NCI-H128 (cell line): ENCODE measurements around the gene STK39.

Source experiments
- DNase-seq: peaks from one replicate; lab custom pipeline; 2025; ENCODE audit not compliant: unreplicated experiment; lab: John Stamatoyannopoulos, UW

The STK39 gene

DNA sequence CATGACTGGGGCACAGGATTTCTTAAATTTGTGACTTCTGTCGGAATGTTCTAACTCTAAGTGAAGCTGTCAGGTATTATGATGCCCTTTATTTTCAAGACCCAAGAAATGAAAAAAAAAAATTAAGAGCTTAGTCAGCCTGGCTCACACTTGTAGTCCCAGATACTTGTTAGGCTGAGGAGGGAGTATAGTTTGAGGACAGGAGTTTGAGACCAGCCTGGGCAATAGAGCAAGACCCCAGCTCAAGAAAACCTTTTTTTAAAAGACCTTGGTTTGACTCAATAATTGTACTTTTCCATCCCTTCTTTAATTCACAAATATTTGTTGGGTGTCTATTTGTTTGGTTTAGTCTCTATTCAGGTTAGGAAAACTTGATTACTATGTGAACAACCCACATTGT is 310.0 kb downstream of the STK39 start:
- no peak for DNase-seq

DNA sequence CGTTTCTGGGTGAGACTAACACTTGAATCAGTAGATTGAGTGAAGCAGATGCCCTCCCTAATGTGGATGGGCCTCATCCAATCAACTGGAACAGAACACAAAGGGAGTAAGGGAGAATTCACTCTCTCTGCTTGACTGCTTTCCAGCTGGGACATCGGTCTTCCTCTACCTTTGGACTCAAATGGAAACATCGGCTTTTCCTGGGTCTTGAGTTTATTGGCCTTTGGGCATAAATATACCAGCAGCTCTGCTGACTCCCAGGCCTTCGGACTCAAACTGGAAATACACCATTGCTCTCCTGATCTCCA is 311.6 kb downstream of the STK39 start:
- DNase-seq, result no peak

DNA sequence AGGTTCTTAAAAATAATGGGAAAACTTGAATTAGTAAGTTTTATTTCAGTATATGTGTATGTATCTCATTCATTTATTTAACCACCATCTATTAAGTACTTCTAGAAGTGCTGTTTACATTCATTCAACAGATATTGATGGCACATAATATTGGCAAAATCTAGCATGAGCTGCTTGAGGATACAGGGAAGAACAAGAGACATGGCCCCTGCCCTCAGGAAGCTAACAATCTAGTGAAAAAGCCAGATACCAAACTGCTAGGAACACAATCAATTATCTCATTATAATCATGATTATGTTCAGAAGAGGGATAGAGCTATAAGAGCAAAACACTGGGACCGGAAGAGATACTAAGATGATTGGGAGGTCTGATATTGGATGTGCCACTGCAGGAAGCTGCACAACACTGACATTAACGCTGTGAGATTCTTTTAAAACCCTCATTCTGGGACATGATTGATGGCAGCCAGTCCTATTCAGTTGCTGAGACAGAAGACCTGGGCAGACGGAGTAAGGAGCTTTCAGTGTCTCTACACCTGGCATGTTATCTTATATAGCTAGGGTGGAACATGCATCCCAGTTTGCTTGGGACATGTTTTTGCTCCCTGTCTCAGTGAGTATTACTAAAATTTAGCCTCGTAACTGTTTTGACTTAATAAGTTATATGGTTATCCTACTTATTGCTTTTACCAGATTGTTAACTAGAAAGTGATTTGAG is 314.1 kb downstream of the STK39 start:
- DNase-seq, result no peak

DNA sequence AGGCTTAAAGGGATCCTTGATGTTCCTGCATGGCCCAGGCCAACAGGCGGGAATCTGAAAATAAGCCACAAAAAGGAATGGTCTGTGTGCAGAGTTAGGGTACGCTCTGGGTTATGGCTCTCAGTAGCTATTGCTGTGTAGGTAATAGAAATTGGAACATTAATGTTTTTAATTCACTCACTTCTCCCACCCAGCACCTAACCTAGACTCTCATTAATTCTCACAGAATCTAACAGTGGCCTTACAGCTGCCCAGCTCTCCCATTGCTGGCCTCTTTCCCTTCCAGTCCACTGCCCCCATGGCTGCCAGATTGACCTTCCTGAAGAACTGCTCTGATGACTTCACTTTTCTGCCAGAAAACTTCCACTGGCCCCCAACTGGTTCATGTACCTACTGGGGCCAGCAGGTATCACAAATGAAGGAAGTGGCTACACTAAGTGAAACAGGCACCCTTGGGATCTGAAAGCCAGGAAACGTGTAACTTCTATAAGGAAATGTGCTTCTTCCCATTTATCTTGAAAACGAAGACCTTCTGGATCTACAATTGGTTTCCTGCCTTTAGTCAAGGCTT is 315.2 kb downstream of the STK39 start:
- DNase-seq, result no peak

DNA sequence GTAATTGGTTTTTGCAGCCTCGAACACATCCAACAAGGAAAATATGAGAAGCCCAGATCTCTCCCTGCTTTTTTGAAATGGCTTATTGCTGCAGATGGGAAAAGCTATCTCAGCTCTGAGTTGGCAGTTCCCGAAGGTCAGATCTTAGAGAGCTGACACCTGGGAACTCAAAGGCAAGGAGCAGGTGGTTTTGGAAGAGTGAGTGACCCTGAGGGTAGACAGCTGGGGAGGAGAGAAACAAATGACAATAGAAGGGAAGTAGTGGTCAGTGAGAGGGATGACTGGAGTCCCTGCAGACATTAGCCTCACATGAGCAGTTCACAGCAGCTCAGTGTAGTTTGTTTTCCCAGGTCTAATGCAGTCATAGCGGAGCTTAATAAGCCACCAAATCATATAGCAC is 317.9 kb downstream of the STK39 start:
- no peak for DNase-seq

DNA sequence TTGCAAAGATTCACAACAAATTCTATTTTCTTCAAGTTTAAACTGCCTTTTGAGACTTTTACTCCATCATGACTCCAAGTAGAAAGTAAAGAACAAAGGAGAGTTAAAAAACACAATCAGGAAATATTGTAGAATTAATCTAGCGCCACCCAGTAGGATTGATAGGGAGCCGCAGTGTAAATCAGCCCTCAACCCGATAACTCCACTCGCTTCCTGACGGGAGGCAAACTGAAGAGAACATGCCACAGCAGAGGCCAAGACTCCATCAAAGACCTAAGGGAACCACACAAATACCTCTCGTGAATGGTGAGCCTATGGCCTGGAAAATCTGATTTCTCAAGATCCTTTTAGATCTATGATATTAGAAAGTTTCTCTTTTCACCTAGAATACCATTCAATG is 319.0 kb downstream of the STK39 start:
- no peak for DNase-seq

DNA sequence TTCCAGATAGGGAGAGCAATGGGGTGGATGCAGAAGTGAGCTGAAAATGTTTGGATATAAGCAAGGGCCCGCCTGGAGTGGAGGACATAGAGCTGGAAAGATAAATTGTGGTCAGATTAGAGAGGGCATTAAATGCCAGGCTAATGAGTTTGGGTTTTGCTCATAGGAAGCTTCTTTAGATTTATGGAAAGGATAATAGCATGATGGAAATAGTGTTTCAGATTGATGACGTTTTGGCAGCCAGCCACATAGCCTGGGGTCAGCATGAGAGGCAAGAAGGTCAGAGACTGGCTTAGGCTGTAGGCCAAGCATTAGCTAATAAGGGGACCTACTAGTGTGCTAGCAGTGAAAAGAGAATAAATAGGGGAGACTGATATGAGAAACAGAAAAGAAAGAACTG is 321.6 kb downstream of the STK39 start:
- no peak for DNase-seq

DNA sequence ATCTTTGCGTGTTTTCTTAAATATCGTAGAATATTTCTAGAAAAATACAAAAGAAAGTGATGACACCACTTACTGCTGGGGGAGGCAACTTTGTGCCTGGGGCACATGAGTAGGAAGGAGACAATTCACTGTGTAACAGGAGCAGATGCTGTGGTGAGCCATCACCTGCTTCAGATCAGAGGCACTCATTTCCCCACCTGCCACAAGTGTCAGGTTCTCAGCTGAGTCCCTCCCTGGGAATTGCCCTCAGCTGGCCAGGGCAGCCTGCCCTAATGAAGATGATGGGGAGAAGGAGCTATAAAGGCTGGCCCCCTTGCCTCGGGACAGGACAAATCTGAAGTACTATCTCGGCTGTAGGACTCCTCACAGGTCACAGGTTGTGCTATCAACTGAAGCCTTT is 322.8 kb downstream of the STK39 start:
- peak; percentile 14 for DNase-seq

DNA sequence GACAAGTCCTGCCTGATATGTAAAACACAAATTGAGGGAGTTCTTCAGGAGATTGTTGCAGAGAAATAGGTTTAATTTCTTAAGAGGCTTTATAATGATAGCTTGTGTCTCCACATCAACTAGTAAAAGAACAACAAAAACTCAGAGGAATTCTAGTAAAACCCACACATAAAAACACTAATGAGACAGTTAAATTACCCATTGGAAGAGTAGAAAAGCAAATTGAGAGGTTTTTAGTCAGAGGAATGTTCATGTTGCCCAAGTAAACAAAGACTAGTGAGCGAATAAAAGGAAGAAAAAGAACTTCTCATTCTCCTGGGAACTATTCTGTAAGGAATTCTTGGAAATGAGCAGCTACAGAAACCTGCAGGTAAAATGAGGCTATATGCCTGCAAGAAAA is 330.6 kb downstream of the STK39 start:
- DNase-seq, result no peak

DNA sequence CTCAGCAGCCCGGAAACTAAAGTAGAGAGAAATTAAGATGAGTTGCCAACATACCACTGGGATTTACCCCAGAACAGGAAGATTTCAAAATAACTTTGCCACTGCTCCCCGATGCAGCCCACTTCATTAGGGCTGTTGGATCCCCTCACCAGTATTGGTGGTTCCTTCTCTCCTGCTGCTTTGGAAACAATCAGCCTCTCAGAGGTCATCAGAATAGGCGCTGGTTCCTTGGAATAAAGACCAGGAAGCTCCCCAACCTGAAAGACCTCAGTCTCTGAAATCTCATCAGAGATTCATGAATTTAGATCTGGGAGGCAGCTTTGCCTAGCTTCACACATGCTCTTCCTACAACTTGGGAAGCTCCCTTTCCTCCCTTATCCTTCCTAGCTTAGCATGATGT is 332.4 kb downstream of the STK39 start:
- DNase-seq, result no peak

DNA sequence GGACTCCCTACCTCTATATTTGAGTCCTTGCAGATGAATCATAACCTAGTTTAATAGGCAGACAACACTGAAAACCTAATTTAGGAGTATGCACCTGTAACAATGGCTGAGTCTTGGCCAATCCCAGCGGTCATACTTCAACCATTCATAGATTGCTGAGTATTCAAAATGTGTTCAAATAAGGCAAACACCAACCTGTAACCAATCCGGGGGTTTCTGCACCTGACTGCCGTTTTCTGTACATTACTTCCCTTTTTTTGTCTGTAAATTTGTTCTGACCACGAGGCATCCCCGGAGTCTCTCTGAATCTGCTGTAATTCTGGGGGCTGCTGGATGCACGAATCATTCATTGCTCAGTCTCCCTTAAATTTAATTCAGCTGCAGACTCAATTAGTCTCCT is 338.6 kb downstream of the STK39 start:
- DNase-seq, result no peak

DNA sequence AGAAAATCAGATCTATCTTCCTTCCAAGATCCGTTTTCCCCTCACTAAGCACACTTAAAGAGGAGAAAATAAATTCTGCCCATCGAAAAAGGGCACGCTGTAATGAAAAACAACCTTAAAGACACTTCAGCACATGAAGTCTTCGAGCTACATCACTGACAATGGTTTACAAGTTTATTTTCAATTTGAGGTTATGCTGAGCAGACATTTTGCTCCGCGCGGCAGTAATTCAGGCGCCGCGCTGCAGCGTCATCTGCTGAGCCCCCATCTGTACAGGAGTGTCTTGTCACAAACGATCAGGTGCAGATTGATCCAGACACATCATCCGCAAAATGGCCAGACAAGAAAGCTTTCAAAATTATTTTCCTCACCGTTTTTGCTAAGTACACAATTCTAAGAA is 341.7 kb downstream of the STK39 start:
- DNase-seq, result no peak
